Mesendoderm (in vitro differentiated cells): ENCODE measurements around the gene TSC2.

ENCODE experiments used
- DNase-seq: peaks from one replicate; pipeline ENCODE4 v3.0.0; 2013
- H2AK5ac ChIP-seq: 2 replicates; pipeline ENCODE4 v1.6.1; 2013; ENCODE audit warnings: low read length, inconsistent platforms
- H2BK120ac ChIP-seq: 2 replicates; pipeline ENCODE4 v1.6.1; 2013; ENCODE audit warnings: low read depth, mild to moderate bottlenecking, low read length, moderate library complexity, mixed read lengths
- H2BK15ac ChIP-seq: replicated peaks from 2 replicates; pipeline ENCODE4 v1.6.1; 2013; ENCODE audit warnings: low read depth, mild to moderate bottlenecking, moderate library complexity
- H2BK5ac ChIP-seq: 2 replicates; pipeline ENCODE4 v1.6.1; 2013; ENCODE audit warnings: low read length, inconsistent platforms
- H3K18ac ChIP-seq: 2 replicates; pipeline ENCODE4 v1.6.1; 2013; ENCODE audit warnings: mild to moderate bottlenecking, low read length, mixed read lengths
- H3K23ac ChIP-seq: one replicate; pipeline ENCODE4 v1.6.1; 2013; ENCODE audit warnings: low read length
- H3K27ac ChIP-seq: 2 replicates; pipeline ENCODE4 v1.5.1; 2013; ENCODE audit warnings: low read depth, mild to moderate bottlenecking, inconsistent platforms, low read length, moderate library complexity
- H3K27me3 ChIP-seq: 2 replicates; pipeline ENCODE4 v1.6.1; 2013; ENCODE audit warnings: low read length, control low read depth, mild to moderate bottlenecking, inconsistent platforms; ENCODE audit not compliant: insufficient read depth, poor library complexity
- H3K36me3 ChIP-seq: 2 replicates; pipeline ENCODE4 v1.6.1; 2013; ENCODE audit warnings: low read length, inconsistent platforms; ENCODE audit not compliant: control insufficient read depth, insufficient read depth
- H3K4ac ChIP-seq: one replicate; pipeline ENCODE4 v1.6.1; 2013; ENCODE audit warnings: low read depth, mild to moderate bottlenecking, low read length, moderate library complexity
- H3K4me1 ChIP-seq: 2 replicates; pipeline ENCODE4 v1.6.1; 2013; ENCODE audit warnings: low read depth, low read length, inconsistent platforms; ENCODE audit not compliant: control insufficient read depth
- H3K4me2 ChIP-seq: 2 replicates; pipeline ENCODE4 v1.6.1; 2013; ENCODE audit warnings: low read length
- H3K4me3 ChIP-seq: 2 replicates; pipeline ENCODE4 v1.5.1; 2013; ENCODE audit warnings: mild to moderate bottlenecking, low read length
- H3K56ac ChIP-seq: one replicate; pipeline ENCODE4 v1.6.1; 2013; ENCODE audit warnings: low read length
- H3K79me1 ChIP-seq: 2 replicates; pipeline ENCODE4 v1.6.1; 2013; ENCODE audit warnings: low read length, inconsistent platforms
- H3K79me2 ChIP-seq: 2 replicates; pipeline ENCODE4 v1.6.1; 2013; ENCODE audit warnings: mild to moderate bottlenecking, low read length; ENCODE audit not compliant: control insufficient read depth, insufficient read depth
- H3K9ac ChIP-seq: 2 replicates; pipeline ENCODE4 v1.6.1; 2013; ENCODE audit warnings: low read length, inconsistent platforms
- H4K5ac ChIP-seq: one replicate; pipeline ENCODE4 v1.6.1; 2013; ENCODE audit warnings: low read length
- H4K8ac ChIP-seq: one replicate; pipeline ENCODE4 v1.6.1; 2013; ENCODE audit warnings: low read depth, mild to moderate bottlenecking, control low read depth, low read length, moderate library complexity
- WGBS: extraction: QIAGEN DNeasy Blood & Tissue Kit; methylation state at CpG from one replicate; pipeline ENCODE4 v1.1.7; 2013; ENCODE audit warnings: low lambda C conversion rate, missing lambda C conversion rate; ENCODE audit not compliant: insufficient coverage; ENCODE audit errors: extremely low coverage; 5-methylcytosine and 5-hydroxymethylcytosine counted together

Gene TSC2

GRCh38 chr16:2071454-2072202 is 23.8 kb downstream of the TSC2 start:
- no peak overlapping the region for H4K5ac ChIP-seq
- no peak overlapping the region for H4K8ac ChIP-seq
- no peaks in the 10 kb centered on the region for H3K27me3 ChIP-seq
- peaks cover 1% of the 10 kb centered on the region for H3K36me3 ChIP-seq
- no peaks in the 10 kb centered on the region for H3K4me1 ChIP-seq
- no peak overlapping the region for H2AK5ac ChIP-seq
- H3K18ac ChIP-seq, result no peak overlapping the region
- H3K4me2 ChIP-seq, result no peak overlapping the region
- no CpG with 5 or more reads among the region's 34 CpGs for WGBS
- no peaks in the 10 kb centered on the region for H3K79me1 ChIP-seq
- no peak for DNase-seq
- H3K23ac ChIP-seq, result no peak overlapping the region
- H2BK120ac ChIP-seq, result no peak overlapping the region
- H3K27ac ChIP-seq, result no peak overlapping the region
- no peak overlapping the region for H3K56ac ChIP-seq
- H3K9ac ChIP-seq, result no peak overlapping the region
- H2BK15ac ChIP-seq, result no peak overlapping the region
- no peak overlapping the region for H3K4ac ChIP-seq
- H3K4me3 ChIP-seq, result no peak overlapping the region
- no peak overlapping the region for H2BK5ac ChIP-seq
- H3K79me2 ChIP-seq, result no peaks in the 10 kb centered on the region

GRCh38 chr16:2072926-2073325 is 25.1 kb downstream of the TSC2 start:
- Histone ChIP-seq H3K79me1 (no peaks in the 10 kb centered on the region), H2BK15ac (no peak overlapping the region), H4K8ac (no peak overlapping the region), H3K56ac (no peak overlapping the region), H3K4me1 (no peaks in the 10 kb centered on the region), H3K36me3 (peaks cover 1% of the 10 kb centered on the region), H3K18ac (no peak overlapping the region), H3K4me2 (no peak overlapping the region), H2AK5ac (no peak overlapping the region), H3K79me2 (no peaks in the 10 kb centered on the region), H3K9ac (no peak overlapping the region), H4K5ac (no peak overlapping the region), H3K27me3 (no peaks in the 10 kb centered on the region), H3K27ac (no peak overlapping the region), H3K23ac (no peak overlapping the region), H2BK5ac (no peak overlapping the region), H3K4ac (no peak overlapping the region), H3K4me3 (no peak overlapping the region), H2BK120ac (no peak overlapping the region)
- no peak for DNase-seq
- no CpG with 5 or more reads among the region's 8 CpGs for WGBS

GRCh38 chr16:2074071-2074470 is 26.3 kb downstream of the TSC2 start:
- Histone ChIP-seq H4K8ac (no peak overlapping the region), H3K23ac (no peak overlapping the region), H3K4me3 (no peak overlapping the region), H2BK5ac (no peak overlapping the region), H2AK5ac (no peak overlapping the region), H3K18ac (no peak overlapping the region), H4K5ac (no peak overlapping the region), H3K4me2 (no peak overlapping the region), H3K27me3 (no peaks in the 10 kb centered on the region), H3K9ac (no peak overlapping the region), H3K4ac (no peak overlapping the region), H2BK15ac (no peak overlapping the region), H3K79me1 (no peaks in the 10 kb centered on the region), H3K27ac (no peak overlapping the region), H2BK120ac (no peak overlapping the region), H3K56ac (no peak overlapping the region), H3K4me1 (no peaks in the 10 kb centered on the region), H3K36me3 (peaks cover 1% of the 10 kb centered on the region), H3K79me2 (no peaks in the 10 kb centered on the region)
- WGBS, result no CpG with 5 or more reads among the region's 20 CpGs
- no peak for DNase-seq

- no CpG with 5 or more reads among the region's 24 CpGs for WGBS
- Histone ChIP-seq H3K36me3 (peaks cover 3% of the 10 kb centered on the region), H3K79me2 (no peaks in the 10 kb centered on the region), H3K56ac (no peak overlapping the region), H3K79me1 (no peaks in the 10 kb centered on the region), H3K27ac (no peak overlapping the region), H3K4me3 (no peak overlapping the region), H3K23ac (no peak overlapping the region), H4K5ac (no peak overlapping the region), H2BK15ac (no peak overlapping the region), H3K27me3 (no peaks in the 10 kb centered on the region), H4K8ac (no peak overlapping the region), H2BK120ac (no peak overlapping the region), H2BK5ac (no peak overlapping the region), H3K4me1 (no peaks in the 10 kb centered on the region), H3K9ac (no peak overlapping the region), H2AK5ac (no peak overlapping the region), H3K4ac (no peak overlapping the region), H3K18ac (no peak overlapping the region), H3K4me2 (no peak overlapping the region)
- no peak for DNase-seq
Measured at GRCh38 chr16:2075631-2076030, 27.8 kb downstream of the TSC2 start.

DNA sequence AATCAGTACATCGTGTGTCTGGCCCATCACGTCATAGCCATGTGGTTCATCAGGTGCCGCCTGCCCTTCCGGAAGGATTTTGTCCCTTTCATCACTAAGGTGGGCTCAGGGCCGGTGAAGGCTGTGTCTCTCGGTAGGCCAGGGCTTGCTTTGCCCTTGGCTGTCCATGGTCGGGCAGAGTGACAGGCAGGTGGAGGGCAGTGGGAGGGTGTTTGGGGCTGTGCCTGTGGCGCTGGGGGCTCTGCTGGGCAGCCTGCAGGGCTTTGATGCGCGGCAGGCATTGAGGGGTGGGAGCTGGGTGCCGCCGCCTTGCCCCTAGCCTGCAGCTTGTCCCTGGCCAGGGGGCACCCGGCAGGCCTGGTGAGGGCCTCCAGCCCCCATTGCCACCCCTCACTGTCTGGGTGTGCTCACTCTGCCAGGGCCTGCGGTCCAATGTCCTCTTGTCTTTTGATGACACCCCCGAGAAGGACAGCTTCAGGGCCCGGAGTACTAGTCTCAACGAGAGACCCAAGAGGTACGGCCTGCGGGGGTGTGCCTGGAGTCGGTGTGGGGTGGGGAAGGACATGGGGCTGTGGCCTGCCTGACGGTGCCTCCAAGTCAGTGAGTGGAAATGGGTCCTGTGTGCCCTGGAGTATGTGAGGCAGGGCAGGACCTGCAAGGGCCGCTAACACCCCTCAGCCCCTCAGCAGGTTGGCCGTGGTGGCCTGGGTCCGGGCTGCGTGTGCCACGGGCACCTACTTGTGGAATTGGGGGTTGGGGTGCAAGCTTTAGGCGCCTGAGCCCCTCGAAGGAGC is 28.5 kb downstream of the TSC2 start:
- Histone ChIP-seq H3K79me2 (no peaks in the 10 kb centered on the region), H2BK5ac (no peak overlapping the region), H3K18ac (no peak overlapping the region), H3K27ac (no peak overlapping the region), H3K23ac (no peak overlapping the region), H3K4ac (no peak overlapping the region), H3K36me3 (peaks cover 3% of the 10 kb centered on the region), H4K8ac (no peak overlapping the region), H3K4me2 (no peak overlapping the region), H3K9ac (no peak overlapping the region), H3K56ac (no peak overlapping the region), H3K27me3 (no peaks in the 10 kb centered on the region), H3K4me1 (no peaks in the 10 kb centered on the region), H3K79me1 (no peaks in the 10 kb centered on the region), H2AK5ac (no peak overlapping the region), H4K5ac (no peak overlapping the region), H2BK15ac (no peak overlapping the region), H2BK120ac (no peak overlapping the region), H3K4me3 (no peak overlapping the region)
- no peak for DNase-seq
- WGBS, result no CpG with 5 or more reads among the region's 28 CpGs
